HepG2 (cell line): ENCODE data around the gene FAHD1. TPM values are rescaled to one million over a fixed set of nuclear protein-coding genes. Genes with fewer than 3 reads are reported as not detected.

Experiments
- ATF7 ChIP-seq, 2 experiments: fragments of 450-650 bp in 1 of 2; sonication (generic) in 1 of 2; formaldehyde crosslinking in 1 of 2; IDR thresholded peaks; 2 replicates each; pipeline versions ENCODE4 v1.4.0 to v1.6.1; 2016 to 2020; ENCODE audit warnings: antibody characterized with exemption in 1 of 2, mild to moderate bottlenecking in 1 of 2, missing genetic modification reagents in 1 of 2
- BRCA1 ChIP-seq: sonication (generic); formaldehyde crosslinking; IDR thresholded peaks from 2 replicates; pipeline ENCODE4 v1.4.0; 2020; ENCODE audit warnings: missing genetic modification reagents
- EHMT2 ChIP-seq: fragments of 200-600 bp; sonication (generic); IDR thresholded peaks from 2 replicates; pipeline ENCODE4 v1.7.0; 2017; ENCODE audit warnings: antibody characterized with exemption, low read depth, low read length, borderline replicate concordance
- ETV6 ChIP-seq: sonication (generic); formaldehyde crosslinking; conservative IDR thresholded peaks from 2 replicates; pipeline ENCODE4 v1.4.0; 2020; ENCODE audit warnings: missing genetic modification reagents
- GABPA ChIP-seq, 2 experiments: IDR thresholded peaks; 2 replicates each; pipeline ENCODE4 v1.6.1; 2011 to 2016; ENCODE audit warnings: low read depth in 2 of 2, low read length in 1 of 2, missing biosample characterization in 1 of 2, missing genetic modification characterization in 1 of 2
- HNF4A ChIP-seq: sonication (generic); formaldehyde crosslinking; IDR thresholded peaks from 2 replicates; pipeline ENCODE4 v1.4.0; 2020; ENCODE audit warnings: missing genetic modification reagents
- KDM2A ChIP-seq: sonication (generic); formaldehyde crosslinking; IDR thresholded peaks from 2 replicates; pipeline ENCODE4 v1.4.0; 2020; ENCODE audit warnings: low read depth, missing genetic modification reagents, borderline replicate concordance
- LCORL ChIP-seq, 2 experiments: fragments of 450-650 bp in 1 of 2; sonication (generic) in 1 of 2; formaldehyde crosslinking in 1 of 2; IDR thresholded peaks; 2 replicates each; pipeline versions ENCODE4 v1.5.0 to v1.6.1; 2017 to 2020; ENCODE audit warnings: antibody characterized with exemption in 1 of 2, missing genetic modification reagents in 1 of 2
- MAZ ChIP-seq, 2 experiments: sonication (generic) in 1 of 2; formaldehyde crosslinking in 1 of 2; IDR thresholded peaks; 2 replicates each; pipeline versions ENCODE4 v1.5.0 to v1.6.1; 2012 to 2020; ENCODE audit warnings: low read depth in 2 of 2, mild to moderate bottlenecking in 2 of 2, borderline replicate concordance in 1 of 2, improper control_type of control experiment in 1 of 2, low read length in 1 of 2, missing genetic modification reagents in 1 of 2, moderate library complexity in 1 of 2
- PHF20 ChIP-seq: sonication (generic); formaldehyde crosslinking; IDR thresholded peaks from 2 replicates; pipeline ENCODE4 v1.5.0; 2020; ENCODE audit warnings: mild to moderate bottlenecking, missing genetic modification reagents
- RBM22 ChIP-seq: fragments of 200-400 bp; formaldehyde crosslinking; optimal IDR thresholded peaks from 2 replicates; pipeline ENCODE3; 2017; ENCODE audit warnings: mild to moderate bottlenecking, low read length, moderate library complexity
- RELA ChIP-seq: sonication (generic); formaldehyde crosslinking; IDR thresholded peaks from 2 replicates; pipeline ENCODE4 v1.4.0; 2020; ENCODE audit warnings: missing genetic modification reagents
- ZBTB20 ChIP-seq: sonication (generic); formaldehyde crosslinking; IDR thresholded peaks from 2 replicates; pipeline ENCODE4 v1.8.1; 2023; ENCODE audit warnings: missing genetic modification reagents, low read depth, mild to moderate bottlenecking, borderline replicate concordance
- ZNF180 ChIP-seq: sonication (generic); formaldehyde crosslinking; IDR thresholded peaks from 2 replicates; pipeline ENCODE4 v1.4.0; 2020; ENCODE audit warnings: low read depth, missing genetic modification reagents, borderline replicate concordance
- ZNF33B ChIP-seq: sonication (generic); formaldehyde crosslinking; IDR thresholded peaks from 2 replicates; pipeline ENCODE4 v1.5.1; 2020; ENCODE audit warnings: mild to moderate bottlenecking, missing genetic modification reagents
- ZNF569 ChIP-seq: sonication (generic); formaldehyde crosslinking; IDR thresholded peaks from 2 replicates; pipeline ENCODE4 v1.5.0; 2020; ENCODE audit warnings: mild to moderate bottlenecking, missing genetic modification reagents, moderate library complexity, borderline replicate concordance
- ZNF644 ChIP-seq: IDR thresholded peaks from 2 replicates; pipeline ENCODE4 v1.6.1; 2016; ENCODE audit warnings: low read depth
- ZNF709 ChIP-seq: sonication (generic); formaldehyde crosslinking; IDR thresholded peaks from 2 replicates; pipeline ENCODE4 v1.5.0; 2020; ENCODE audit warnings: mild to moderate bottlenecking, missing genetic modification reagents
- ZXDC ChIP-seq: sonication (generic); formaldehyde crosslinking; IDR thresholded peaks from 2 replicates; pipeline ENCODE4 v1.5.0; 2020; ENCODE audit warnings: mild to moderate bottlenecking, missing genetic modification reagents
- polyA plus RNA-seq, 8 experiments: library from polyadenylated mRNA; depleted of rRNA in 3 of 8; stranded (reverse) in 7 of 8; unstranded in 1 of 8; fragments of >200 nt; fragmentation: Illumina TruSeq in 4 of 8; extraction: Trizol in 4 of 8; gene quantifications; 2 replicates each; pipeline versions ENCODE4 v1.2.1 to v1.2.3, GENCODE V29; 2011 to 2016; ENCODE audit warnings: low read depth in 4 of 8, missing spikeins in 1 of 8, mixed read lengths in 1 of 8; ENCODE audit not compliant: insufficient read depth in 1 of 8
- total RNA-seq, 5 experiments: library from RNA; depleted of rRNA; stranded (reverse); fragments of >200 nt; fragmentation: Illumina TruSeq; extraction: Trizol; gene quantifications; 2 replicates each; pipeline ENCODE4 v1.2.3, GENCODE V29; 2016; ENCODE audit warnings: low read depth in 1 of 5
- TF ChIP-seq, protein P1 (sequence below): sonication (generic); formaldehyde crosslinking; conservative IDR thresholded peaks from 2 replicates; pipeline ENCODE4 v1.4.0; 2020; ENCODE audit warnings: missing genetic modification reagents
- TF ChIP-seq, protein P2 (sequence below): sonication (generic); formaldehyde crosslinking; IDR thresholded peaks from 2 replicates; pipeline ENCODE4 v1.8.1; 2023; ENCODE audit warnings: missing genetic modification reagents, inconsistent platforms, borderline replicate concordance

Gene FAHD1
- total and polyA plus RNA-seq, 2 of the 13 experiments (the other 11 are each of a cell fraction or from before 2014, with no cell fraction given): 39.0 to 45.3 TPM

- peak; percentile 79 for TF ChIP-seq ZXDC (CRISPR knock-in tag)
- TF ChIP-seq, protein P1, sequence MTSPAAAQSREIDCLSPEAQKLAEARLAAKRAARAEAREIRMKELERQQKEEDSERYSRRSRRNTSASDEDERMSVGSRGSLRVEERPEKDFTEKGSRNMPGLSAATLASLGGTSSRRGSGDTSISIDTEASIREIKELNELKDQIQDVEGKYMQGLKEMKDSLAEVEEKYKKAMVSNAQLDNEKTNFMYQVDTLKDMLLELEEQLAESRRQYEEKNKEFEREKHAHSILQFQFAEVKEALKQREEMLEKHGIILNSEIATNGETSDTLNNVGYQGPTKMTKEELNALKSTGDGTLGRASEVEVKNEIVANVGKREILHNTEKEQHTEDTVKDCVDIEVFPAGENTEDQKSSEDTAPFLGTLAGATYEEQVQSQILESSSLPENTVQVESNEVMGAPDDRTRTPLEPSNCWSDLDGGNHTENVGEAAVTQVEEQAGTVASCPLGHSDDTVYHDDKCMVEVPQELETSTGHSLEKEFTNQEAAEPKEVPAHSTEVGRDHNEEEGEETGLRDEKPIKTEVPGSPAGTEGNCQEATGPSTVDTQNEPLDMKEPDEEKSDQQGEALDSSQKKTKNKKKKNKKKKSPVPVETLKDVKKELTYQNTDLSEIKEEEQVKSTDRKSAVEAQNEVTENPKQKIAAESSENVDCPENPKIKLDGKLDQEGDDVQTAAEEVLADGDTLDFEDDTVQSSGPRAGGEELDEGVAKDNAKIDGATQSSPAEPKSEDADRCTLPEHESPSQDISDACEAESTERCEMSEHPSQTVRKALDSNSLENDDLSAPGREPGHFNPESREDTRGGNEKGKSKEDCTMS (CRISPR knock-in tag): no peak
- peak; percentile 35; the same call in 1 of the 2 replicates for TF ChIP-seq ZNF644 (CRISPR knock-in tag)
- no peak for TF ChIP-seq EHMT2
- peak; percentile 74 for TF ChIP-seq ZNF33B (CRISPR knock-in tag)
- TF ChIP-seq ETV6: 0 out of 2 replicates have a peak, but pooled peaks have one; percentile 16
- TF ChIP-seq MAZ (IDR thresholded peaks at IDR 0.05; ENCODE audit: borderline replicate concordance, low read depth, low read length): peak; percentile 60; the same call in 1 of the 2 replicates
- peak; percentile 77 for TF ChIP-seq MAZ (CRISPR knock-in tag; IDR thresholded peaks at IDR 0.05; ENCODE audit: low read depth)
- TF ChIP-seq ZBTB20 (CRISPR knock-in tag): peak; percentile 55; the same call in 1 of the 2 replicates
- no peak for TF ChIP-seq RELA
- TF ChIP-seq, protein P2, sequence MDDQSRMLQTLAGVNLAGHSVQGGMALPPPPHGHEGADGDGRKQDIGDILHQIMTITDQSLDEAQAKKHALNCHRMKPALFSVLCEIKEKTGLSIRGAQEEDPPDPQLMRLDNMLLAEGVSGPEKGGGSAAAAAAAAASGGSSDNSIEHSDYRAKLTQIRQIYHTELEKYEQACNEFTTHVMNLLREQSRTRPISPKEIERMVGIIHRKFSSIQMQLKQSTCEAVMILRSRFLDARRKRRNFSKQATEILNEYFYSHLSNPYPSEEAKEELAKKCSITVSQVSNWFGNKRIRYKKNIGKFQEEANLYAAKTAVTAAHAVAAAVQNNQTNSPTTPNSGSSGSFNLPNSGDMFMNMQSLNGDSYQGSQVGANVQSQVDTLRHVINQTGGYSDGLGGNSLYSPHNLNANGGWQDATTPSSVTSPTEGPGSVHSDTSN: 0 out of 2 replicates have a peak, but pooled peaks have one; percentile 68
- no peak for TF ChIP-seq ZNF569 (CRISPR knock-in tag)
- TF ChIP-seq KDM2A: peak; percentile 96
- 0 out of 2 replicates have a peak, but pooled peaks have one; percentile 26 for TF ChIP-seq ZNF180 (CRISPR knock-in tag)
- TF ChIP-seq HNF4A (CRISPR knock-in tag): peak; percentile 39; the same call in 1 of the 2 replicates
- no peak for TF ChIP-seq ATF7 (IDR thresholded peaks at IDR 0.05)
- TF ChIP-seq ATF7 (CRISPR knock-in tag; IDR thresholded peaks at IDR 0.05): no peak
- TF ChIP-seq BRCA1 (CRISPR knock-in tag): no peak
- TF ChIP-seq PHF20 (CRISPR knock-in tag): peak; percentile 94
- no peak for TF ChIP-seq ZNF709 (CRISPR knock-in tag)
- TF ChIP-seq LCORL (IDR thresholded peaks at IDR 0.05): no peak
- TF ChIP-seq LCORL (CRISPR knock-in tag; IDR thresholded peaks at IDR 0.05): peak; percentile 88
- no peak for TF ChIP-seq GABPA (IDR thresholded peaks at IDR 0.05; ENCODE audit: low read depth, low read length)
- TF ChIP-seq GABPA (CRISPR knock-in tag; IDR thresholded peaks at IDR 0.05; ENCODE audit: low read depth): no peak
- TF ChIP-seq RBM22: no peak
These were observed at the start of gene FAHD1, which contains the start of gene HAGH (continued) for GRCh38 chr16:1826691-1827573.
